HG02642 (cell line): ENCODE data around the gene NUP214.
"Not testable (repeated sequence)": the region's sequence is repeated elsewhere in the genome, so short reads cannot be mapped to it uniquely, and the experiment has no call there.

ENCODE experiments used
- ATAC-seq: cut with Tn5 transposase; IDR thresholded peaks from one replicate; pipeline ENCODE4 v1.9.1; 2021; ENCODE audit warnings: mild to moderate bottlenecking; ENCODE audit not compliant: unreplicated experiment, poor library complexity

NUP214 gene

DNA sequence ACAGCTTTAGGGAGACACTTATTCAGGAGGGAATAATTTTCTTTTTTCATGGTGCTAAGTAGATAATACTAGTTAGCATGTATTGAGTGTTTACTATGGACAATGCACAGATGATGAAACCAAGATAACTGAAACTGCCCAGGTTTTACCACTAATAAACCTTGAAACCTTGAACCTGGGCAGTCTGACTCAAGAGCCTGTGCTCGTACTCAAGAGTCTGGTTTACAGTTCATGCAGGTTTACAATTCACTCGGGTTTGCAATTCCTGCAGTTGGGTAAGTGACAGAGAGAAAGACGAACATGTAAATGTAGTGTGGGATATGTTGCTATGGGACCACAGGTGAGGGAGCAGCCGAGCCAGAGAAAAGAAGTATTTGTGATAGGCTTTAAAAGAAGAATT is 28.2 kb downstream of the NUP214 start:
- no peak for ATAC-seq

DNA sequence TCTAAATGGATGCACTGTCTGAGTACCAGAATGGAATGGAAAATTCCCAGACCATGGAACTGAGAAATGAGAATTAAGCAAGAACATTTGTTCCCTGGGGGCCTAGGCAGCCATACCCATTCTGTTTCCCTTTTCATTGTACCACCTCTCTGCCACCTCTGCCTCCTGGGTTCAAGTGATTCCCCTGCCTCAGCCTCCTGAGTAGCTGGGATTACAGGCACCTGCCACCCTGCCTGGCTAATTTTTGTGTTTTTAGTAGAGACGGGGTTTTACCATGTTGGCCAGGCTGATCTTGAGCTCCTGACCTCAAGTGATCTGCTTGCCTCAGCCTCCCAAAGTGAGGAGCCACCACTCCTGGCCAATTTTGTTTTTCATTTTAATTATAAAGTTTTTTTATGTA is 33.3 kb downstream of the NUP214 start:
- ATAC-seq = not testable (repeated sequence)

DNA sequence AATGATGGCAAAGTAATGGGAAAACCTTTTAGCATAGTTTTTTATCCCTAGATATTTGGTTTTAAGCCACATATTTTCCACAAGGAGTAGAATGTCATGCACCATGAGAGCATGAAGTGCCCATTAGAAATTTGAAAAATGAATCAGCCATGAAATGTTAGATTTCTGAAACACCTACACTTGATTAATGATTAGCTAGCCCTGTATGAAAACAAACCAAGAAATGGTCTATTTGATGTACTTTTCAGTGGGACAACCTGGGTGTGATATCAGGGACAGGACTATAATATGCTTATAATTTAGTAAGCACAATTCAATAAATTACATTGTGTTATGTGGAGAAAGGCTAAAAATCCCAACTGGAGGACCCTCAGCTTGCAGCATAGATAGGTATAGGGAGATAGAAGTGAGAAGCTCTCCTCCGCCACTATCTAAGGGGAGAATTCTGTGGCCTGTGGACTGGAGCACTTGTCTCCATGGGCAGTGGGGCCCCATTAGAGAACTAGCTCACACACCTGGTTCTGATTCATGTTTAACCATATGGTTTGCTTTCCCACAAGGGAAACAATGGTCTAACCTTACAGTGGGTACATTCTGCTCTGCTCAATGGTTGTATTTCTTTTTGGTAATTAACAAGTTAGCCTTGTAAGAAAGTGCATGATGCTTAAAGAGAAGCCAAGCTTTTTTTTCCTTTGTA is 35.2 kb downstream of the NUP214 start:
- no peak for ATAC-seq

DNA sequence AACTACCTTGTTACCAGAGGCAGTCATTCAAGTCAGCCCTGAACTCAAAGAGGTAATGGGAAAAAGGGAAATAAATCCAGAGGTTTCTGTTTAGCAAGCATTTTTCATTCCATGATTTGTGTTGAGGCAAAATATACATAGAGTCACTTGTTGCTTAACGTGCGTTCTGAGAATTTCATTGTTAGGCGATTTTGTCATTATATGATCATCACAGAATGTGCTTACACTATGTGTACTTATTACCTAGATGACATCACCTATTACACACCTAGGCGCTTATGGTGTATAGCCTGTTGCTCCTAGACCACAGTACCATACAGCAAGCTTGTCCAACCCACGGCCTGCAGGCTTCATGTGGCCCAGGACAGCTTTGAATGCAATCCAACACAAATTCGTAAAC is 36.2 kb downstream of the NUP214 start:
- ATAC-seq = no peak

DNA sequence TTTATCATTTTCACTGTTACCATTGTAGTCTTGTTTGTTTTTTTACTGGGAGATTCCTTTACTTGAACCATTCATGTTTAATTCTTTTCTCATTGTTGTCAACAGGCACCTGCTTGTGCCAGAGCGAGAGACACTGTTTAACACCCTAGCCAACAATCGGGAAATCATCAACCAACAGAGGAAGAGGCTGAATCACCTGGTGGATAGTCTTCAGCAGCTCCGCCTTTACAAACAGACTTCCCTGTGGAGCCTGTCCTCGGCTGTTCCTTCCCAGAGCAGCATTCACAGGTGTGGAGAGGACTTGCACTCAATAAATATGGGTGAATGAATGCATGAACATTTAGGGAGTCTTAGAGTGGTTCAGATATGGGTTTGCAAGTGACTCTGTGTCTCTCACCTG is 37.5 kb downstream of the NUP214 start:
- no peak for ATAC-seq

DNA sequence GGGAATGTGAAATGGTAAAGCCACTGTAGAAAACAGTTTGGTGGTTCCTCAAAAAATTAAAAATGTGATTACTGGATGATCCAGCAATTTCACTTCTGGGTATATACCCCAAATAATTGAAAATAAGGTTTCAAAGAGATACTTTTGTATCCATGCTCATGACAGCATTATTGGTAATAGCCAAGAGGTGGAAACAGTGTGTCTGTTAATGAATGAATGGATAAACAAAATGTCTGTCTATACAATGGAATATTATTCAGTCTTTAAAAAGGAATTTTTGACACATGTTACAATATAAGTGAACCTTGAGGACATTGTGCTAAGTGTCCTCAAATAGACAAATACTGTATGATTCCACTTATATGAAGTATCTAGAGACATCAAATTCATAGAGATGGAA is 40.1 kb downstream of the NUP214 start:
- no peak for ATAC-seq

DNA sequence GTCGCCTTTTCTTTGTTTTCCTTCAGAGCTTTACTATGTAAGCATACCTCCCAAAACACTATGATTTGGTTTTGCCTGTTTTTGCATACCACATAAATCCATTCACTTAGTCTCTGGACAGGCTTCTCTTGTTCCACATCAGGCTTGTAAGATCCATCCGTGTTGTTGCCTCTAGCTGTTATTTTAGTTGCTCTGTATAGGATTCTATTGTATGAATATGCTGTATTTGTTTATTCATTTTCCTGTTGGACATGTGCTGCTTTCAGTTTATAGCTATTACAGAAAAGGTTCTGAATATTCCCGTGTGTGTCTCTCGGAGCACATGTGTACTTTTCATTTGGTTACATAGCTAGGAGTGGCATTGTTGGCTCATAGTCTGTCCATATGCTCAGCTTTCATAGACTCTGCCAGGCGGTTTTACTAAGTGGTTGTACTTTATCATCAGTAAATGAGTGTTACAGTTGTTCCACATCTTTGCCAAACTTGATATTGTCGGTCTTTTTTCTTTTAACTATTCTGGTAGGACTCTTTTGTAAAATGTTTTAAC is 41.8 kb downstream of the NUP214 start:
- ATAC-seq = no peak

DNA sequence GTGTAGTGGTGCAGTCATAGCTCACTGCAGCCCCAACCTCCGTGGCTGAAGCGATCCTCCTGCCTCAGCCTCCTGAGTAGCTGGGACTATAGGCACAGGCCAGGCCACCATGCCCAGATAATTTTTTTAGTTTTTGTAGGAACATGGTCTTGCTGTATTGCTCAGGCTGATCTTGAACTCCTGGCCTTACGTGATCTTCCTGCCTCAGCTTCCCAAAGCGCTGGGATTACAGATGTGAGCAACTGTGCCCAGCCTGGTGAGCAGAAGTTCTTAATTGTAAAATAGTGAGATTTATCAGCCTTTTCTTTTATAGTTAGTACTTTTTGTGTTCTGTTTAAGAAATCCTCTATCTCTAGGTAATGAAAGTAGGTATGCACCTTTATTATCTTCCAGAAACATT is 42.5 kb downstream of the NUP214 start:
- ATAC-seq = no peak

DNA sequence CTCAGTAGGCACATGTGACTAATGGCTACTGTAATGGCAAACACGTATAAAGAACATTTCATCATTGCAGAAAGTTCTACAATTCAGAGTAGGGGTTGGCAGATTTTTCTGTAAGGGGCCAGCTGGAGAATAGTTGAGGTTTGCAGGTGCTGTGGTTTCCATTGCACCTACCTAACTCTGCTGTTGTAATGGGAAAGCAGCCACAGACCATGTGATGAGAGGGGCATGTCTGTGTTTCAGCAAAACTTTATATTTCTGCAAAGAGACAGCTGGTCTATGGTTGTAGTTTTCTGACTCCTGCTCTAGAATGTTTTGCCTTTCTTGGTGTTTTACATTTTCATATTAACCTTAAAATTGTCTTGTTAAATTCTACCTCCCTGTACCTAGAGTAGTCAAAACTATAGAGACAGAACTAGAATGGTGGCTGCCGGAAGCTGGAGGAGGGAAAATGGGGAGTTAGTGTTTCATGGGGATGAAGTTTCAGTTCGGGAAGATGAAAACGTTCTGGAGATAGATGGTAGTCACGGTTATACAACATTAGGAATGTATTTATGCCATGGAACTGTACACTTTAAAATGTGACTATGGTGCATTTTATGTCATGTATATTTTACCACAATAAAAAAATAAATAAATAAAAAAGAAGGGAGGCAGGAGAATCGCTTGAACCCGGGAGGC is 44.3 kb downstream of the NUP214 start:
- ATAC-seq = no peak

DNA sequence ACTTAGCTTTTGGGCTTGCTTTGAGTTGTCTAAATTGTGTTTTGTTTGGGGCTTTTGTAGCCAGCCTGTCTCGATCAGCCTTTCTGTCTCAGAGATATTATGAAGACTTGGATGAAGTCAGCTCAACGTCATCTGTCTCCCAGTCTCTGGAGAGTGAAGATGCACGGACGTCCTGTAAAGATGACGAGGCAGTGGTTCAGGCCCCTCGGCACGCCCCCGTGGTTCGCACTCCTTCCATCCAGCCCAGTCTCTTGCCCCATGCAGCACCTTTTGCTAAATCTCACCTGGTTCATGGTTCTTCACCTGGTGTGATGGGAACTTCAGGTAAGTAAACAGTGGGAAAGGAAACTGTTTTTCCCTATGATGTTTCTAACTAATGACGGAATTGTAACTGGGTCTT is 48.6 kb downstream of the NUP214 start:
- ATAC-seq = no peak

DNA sequence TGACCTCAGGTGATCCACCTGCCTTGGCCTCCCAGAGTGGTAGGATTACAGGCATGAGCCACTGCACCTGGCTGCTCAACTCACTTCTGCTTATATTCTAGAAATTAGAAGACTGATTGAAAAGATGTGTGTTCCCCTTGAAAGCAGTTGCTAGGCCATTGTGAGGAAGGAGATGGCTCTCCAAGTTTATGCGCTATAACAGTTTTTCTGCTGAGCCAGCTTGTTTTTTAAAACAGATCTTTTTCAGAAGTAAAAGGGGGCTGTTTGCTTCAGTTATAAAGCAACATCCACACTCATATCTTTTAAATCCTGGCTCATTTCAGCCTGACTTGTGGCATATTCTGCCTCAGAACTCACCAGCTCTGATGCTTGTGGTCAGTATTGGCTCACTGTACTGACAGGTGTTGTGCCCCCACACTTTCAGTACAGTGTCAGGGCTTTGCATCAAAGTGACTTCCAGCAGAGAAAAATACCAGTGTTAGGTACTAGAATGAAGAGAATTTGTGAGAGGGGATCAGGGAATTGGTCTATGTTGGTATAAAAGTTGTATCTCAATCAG is 49.4 kb downstream of the NUP214 start:
- ATAC-seq = no peak

DNA sequence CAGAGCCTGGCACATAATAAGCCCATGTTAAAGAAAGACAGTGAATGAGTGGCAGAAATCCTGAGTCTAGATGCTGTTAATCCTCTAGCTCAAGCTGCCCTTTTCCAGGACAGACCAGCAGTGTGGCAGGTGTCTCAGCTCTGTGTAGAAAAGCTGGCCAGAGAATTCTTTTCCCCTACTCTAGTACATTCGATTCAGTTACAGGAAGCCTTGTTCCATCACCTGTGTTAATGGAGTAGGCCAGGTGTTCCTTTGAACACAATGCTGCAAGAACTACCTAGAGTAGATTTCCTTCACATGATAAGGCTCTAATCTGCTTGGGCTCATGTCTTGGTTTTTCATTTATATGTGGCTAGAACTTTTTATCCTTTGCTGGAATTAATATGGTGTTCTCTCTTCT is 52.5 kb downstream of the NUP214 start:
- ATAC-seq = no peak

DNA sequence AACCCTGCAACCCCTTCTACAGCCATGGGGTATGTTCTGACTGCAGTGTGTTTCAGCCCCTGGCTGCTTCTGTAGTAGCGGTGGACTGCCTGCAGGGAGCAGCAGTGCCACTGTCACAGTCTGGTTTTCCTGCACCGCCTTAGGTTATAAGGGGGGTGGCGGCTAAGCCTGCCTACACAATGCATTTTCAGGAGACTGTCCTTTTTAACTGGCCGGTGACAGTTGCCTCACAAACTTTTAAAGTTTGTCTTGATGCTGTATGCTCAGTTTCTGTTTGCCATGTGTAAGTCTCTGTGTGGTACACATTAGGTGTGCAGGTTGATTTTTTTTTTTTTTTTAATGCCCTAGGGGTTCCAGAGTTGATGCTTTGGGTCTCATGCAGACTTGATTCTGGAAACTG is 53.0 kb downstream of the NUP214 start:
- ATAC-seq = peak; percentile 78

DNA sequence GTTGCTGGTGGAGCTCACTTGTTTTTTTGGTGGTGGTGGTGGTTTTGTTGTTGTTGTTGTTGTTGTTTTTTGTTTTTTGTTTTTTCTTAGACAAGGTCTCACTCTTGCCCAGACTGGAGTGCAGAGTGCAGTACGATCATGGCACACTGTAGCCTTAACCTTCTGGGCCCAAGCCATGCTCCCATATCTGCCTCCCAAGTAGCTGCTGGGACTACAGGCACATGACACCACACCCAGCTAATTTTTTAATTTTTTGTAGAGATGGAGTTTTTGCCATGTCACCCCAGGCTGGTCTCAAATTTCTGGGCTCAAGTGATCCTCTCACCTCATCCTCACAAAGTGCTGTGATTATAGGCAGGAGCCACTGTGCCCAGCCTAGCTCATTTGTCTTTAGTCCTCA is 53.5 kb downstream of the NUP214 start:
- no peak for ATAC-seq

DNA sequence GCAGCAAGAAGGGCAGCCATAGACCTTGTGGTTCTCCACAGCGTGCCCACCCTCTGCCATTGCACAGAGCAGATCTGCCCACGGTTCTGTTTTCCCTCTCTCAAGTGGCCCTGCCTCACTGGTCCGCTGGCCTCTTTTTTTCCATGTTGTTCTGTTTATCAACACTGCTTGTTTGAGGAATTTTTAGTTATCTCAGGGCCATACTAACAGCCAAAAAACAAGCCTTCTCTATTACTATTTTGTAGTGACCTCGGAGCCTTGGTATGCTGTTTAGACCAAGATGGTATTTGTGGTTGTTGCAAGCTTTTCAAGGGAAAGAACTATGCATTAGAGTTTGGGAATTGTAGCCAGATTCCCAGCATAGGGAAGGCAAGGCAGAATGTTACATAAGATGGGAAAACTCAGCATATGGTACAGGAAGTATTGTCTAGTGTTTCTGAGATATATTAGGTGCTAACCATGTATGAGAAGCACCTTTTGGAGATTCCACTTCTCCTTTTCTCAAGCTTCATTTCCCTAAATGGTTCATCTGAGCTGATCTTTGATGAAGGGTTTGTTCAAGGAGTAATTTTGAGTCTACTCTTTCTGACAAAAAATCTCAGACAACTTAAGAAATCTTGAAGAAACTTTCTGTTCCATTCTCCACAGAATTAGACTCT is 54.3 kb downstream of the NUP214 start:
- ATAC-seq = no peak

DNA sequence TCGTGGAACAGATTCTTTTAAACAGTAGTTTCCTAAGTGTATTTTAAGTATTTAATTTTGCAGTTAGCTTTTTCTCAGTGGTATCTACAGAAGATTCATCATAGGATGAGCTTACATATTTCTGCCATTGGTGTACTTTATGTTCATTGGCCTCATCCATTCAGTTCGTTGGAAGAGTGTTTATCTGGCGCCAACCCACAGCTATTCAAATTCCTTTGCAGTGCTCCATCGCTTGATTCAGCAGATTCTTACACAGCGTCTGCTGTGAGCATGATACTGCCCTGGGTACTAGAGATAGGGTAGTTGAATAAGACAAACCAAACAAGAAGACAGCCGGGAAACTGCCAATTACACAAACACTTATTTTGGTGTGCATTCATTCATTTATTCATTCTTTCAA is 55.1 kb downstream of the NUP214 start:
- ATAC-seq = no peak

DNA sequence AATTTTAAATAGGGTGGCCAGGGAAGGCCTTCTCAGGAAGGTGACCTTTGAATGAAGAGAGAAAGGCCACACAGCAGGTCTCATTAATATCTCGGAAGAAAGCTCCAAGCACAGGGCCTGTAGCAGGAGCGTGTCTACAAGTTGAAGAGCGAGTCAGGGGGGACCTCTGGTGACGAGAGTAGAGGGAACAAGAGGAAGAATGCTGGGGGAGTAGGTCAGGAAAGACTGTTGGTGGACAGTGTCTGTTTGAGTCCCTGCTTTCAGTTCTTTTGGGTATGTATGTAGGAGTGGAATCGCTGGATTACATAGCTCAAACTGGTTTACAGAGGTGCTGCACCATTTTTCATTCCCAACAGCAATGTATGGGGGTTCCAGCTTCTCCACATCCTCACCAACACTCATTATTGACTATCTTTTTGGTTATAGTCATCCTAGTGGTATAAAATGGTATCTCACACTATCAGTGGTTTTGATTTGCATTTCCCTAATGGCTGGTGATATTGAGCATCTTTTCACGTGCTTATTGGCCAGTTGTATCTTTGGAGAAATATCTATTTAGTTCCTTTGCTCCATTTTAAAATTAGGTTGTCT is 55.8 kb downstream of the NUP214 start:
- no peak for ATAC-seq

DNA sequence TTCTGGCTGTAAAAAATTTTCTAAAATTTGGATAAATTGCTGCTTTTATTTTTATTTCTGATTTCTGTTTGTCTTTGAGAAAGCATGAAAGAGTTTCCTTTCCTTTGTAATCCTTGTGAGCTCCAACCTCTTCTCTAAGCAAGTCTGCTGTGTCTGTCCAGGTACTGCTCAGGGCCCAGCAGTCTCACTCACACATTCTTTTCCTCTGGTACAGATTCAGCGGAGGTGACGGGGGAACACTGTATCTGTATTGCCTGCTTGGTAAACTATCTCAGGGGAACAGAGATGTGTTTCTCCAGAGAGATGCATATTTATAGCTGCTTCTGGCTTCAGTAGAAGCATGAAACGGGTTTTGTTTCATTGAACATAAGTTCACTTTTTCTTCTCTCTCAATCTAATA is 60.5 kb downstream of the NUP214 start:
- no peak for ATAC-seq

DNA sequence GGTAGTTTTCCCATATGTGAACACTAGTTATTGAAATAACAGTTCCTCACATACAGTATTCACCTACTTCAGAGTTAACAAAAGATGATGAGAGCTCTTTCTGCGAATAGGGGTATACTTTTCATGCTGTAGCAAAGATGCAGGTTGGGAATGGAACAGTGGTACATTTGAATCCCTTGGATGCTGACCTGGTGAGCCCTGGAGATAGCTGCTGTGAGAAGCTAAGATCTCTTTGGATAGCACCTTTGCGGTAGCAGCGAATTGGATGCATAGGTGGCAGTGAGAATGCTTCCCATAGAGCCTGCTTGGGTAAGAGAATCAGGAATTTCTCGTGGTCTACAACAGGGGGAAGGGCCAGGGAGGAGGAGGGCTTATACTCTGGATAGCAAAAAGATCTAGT is 61.2 kb downstream of the NUP214 start:
- no peak for ATAC-seq

DNA sequence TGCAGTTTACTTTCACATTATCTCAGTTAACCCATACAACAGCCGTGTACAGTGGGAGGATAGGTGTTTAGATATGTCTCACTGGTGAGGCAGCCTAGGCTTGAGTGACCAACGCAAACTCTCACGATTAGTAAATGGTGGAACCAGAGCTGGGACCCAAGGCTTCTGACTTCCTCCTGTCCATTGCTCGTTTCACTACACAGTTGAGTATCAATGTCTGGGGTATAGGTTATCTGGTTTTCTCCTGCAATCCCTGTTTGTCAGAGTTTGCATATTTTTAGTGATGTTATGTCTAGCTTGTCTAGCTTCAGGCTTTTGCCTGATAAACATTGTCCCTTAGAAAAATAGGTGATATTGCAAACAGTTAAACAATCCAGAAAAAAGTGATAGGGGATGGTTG is 62.6 kb downstream of the NUP214 start:
- no peak for ATAC-seq

DNA sequence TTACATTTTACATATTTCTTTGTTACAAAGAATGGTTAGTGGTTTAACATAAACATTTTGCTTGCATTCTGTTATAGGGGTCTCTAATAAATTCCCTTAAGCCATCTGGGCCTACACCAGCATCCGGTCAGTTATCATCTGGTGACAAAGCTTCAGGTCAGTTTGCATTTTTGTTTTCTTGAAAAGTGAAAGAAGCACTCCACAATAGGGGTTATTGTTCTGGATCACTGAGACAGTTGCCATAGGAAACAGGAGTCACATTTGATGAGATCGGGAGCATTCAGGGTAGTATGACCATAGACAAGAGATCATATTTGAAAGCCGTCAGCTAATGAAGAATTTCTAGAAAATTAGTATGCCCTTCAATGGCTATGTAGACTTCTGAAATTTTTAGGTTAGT is 63.6 kb downstream of the NUP214 start:
- ATAC-seq = no peak
